Stimulated activated CD4-positive, alpha-beta T cell treated with anti-CD3 and anti-CD28 coated beads, Interleukin-12 subunit alpha, Interleukin-12 subunit beta, amount 100 ng/mL, for 24 hours (primary cell): ENCODE data around the gene COL18A1.

ENCODE experiments used
- DNase-seq, 2 experiments: peaks; one replicate each; pipeline ENCODE4 v3.0.0-alpha.2; 2020; ENCODE audit warnings: low read depth in 2 of 2

COL18A1 gene

GRCh38 chr21:45506836-45507522, 102.0 kb downstream of the COL18A1 start:
- no peak for DNase-seq

- no peak for DNase-seq
These were observed 102.5 kb downstream of the COL18A1 start for GRCh38 chr21:45507523-45507875.

GRCh38 chr21:45507888-45508508, 103.0 kb downstream of the COL18A1 start:
- DNase-seq = no peak

GRCh38 chr21:45508607-45509565, 103.9 kb downstream of the COL18A1 start:
- DNase-seq = no peak

DNA sequence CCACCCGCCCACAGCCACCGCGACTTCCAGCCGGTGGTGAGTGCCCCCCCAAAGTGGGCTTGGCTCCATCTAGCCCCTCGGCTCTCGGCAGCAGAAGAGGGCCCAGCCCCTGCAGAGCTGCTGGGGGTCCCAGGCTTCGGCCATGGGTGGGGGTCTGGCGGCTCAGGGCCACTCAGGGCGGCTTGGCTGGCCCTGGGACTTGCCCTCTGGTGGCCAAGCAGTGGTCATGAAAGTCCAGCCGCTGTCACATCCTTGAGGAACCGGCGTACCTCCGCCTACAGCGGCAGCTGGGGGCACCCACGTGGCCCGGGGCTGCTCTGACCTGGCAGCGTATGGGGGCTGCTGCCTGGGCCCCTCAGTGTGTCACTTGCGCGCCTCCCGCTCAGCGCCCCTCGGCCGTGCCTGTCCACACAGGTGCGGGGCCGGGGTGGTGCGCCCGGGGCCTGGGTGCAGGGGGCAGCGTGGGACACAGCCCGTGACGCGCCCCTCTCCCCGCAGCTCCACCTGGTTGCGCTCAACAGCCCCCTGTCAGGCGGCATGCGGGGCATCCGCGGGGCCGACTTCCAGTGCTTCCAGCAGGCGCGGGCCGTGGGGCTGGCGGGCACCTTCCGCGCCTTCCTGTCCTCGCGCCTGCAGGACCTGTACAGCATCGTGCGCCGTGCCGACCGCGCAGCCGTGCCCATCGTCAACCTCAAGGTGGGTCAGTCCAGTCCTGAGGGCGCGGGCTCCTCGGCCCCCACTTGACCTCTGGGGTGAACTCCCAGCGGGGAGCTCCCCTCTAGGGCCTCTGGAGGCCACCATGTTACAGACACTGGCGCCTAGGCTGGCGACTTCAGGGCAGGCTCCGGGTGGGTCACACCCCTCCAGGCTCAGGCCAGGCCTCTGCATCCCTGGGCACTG, 104.9 kb downstream of the COL18A1 start:
- DNase-seq = no peak

- DNase-seq = no peak
These were observed 105.5 kb downstream of the COL18A1 start for GRCh38 chr21:45510466-45510955.

- no peak for DNase-seq
These were observed 106.0 kb downstream of the COL18A1 start for GRCh38 chr21:45511007-45511406.

GRCh38 chr21:45511661-45512431, 106.9 kb downstream of the COL18A1 start:
- no peak for DNase-seq

GRCh38 chr21:45512626-45513002, 107.6 kb downstream of the COL18A1 start:
- DNase-seq = no peak

DNA sequence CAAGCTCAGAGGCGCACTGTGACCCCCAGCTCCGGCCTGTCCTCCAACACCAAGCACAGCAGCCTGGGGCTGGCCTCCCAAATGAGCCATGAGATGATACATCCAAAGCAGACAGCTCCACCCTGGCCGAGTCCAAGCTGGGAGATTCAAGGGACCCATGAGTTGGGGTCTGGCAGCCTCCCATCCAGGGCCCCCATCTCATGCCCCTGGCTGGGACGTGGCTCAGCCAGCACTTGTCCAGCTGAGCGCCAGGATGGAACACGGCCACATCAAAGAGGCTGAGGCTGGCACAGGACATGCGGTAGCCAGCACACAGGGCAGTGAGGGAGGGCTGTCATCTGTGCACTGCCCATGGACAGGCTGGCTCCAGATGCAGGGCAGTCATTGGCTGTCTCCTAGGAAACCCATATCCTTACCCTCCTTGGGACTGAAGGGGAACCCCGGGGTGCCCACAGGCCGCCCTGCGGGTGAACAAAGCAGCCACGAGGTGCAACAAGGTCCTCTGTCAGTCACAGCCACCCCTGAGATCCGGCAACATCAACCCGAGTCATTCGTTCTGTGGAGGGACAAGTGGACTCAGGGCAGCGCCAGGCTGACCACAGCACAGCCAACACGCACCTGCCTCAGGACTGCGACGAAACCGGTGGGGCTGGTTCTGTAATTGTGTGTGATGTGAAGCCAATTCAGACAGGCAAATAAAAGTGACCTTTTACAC, 108.2 kb downstream of the COL18A1 start:
- DNase-seq = no peak

- no peak for DNase-seq
These were observed 108.9 kb downstream of the COL18A1 start for GRCh38 chr21:45513741-45514310.

DNA sequence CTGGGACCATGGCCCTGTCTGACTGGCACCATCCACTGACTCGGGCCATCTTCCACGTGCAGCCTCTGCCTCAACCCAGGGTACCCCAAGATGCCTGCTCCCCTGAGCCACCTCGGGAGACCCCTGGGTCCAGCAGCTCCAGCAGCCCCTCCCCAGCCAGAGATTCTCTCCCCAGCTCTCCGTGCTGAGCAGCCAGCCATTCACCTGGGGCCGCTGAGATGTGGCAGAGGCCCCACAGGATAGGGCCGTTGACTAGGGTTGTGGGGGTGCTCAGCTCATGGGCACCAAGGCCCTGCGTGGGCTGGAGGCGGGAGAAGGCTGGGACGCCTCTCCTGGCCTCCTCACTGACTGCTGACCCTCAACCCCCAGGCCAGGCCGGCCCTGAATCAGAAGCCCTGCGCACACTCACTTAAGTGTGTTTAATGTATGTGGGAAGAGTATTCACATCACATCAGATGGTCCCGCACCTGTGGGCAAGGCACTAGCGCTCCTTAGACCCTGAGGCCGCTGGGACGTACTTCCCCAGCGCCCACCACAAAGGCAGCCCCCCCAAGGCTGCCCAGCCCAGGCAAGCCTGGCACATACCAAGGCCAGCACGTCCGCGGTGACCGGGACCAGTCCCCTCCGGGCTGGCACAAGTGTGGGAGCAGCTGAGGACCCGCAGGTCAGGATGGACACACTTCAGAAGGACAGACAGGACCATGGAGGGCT, 109.5 kb downstream of the COL18A1 start:
- DNase-seq = no peak

DNA sequence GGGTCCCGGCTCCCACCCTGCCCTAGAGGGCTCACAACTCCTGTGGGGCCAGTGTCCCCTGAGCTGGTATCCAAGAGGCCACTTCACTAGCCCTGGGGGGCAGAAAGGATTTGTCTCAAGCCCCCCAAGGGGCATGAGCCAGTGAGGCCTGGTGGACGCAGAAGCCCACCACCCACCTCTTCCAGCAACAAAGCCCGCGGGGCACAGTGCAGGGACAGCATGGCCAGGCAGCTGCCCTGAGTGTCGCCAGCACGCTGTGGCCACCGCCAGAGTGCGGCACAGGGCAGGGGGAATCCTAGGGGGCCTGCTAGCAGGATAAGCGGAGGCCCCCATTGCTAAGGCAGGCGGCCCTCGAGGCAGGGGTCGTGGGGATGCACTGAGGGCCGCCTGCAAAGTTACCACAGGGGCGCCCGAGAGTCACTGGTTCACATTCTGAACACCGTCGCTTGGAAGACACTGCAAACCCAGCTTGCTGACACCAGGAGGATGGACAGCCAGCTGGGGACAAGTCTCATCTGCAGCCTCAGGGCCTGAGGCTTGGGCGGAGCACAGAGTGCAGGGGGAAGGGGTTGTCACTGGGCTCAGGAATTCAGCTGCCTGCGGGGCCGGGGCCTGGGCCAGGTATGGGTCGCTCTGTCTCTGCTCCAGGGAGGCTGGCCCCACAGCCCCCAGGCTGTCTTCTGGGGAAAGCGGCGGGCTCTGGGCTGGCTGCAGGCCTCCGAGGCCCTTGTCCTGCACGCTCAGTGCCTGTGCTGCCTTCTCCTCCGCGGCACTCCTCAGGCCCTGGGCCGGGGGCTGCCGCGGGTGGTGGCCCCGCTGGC, 110.5 kb downstream of the COL18A1 start:
- DNase-seq = no peak

GRCh38 chr21:45516071-45516670, 111.2 kb downstream of the COL18A1 start:
- DNase-seq = no peak

GRCh38 chr21:45516671-45517151, 111.7 kb downstream of the COL18A1 start:
- DNase-seq = no peak

DNA sequence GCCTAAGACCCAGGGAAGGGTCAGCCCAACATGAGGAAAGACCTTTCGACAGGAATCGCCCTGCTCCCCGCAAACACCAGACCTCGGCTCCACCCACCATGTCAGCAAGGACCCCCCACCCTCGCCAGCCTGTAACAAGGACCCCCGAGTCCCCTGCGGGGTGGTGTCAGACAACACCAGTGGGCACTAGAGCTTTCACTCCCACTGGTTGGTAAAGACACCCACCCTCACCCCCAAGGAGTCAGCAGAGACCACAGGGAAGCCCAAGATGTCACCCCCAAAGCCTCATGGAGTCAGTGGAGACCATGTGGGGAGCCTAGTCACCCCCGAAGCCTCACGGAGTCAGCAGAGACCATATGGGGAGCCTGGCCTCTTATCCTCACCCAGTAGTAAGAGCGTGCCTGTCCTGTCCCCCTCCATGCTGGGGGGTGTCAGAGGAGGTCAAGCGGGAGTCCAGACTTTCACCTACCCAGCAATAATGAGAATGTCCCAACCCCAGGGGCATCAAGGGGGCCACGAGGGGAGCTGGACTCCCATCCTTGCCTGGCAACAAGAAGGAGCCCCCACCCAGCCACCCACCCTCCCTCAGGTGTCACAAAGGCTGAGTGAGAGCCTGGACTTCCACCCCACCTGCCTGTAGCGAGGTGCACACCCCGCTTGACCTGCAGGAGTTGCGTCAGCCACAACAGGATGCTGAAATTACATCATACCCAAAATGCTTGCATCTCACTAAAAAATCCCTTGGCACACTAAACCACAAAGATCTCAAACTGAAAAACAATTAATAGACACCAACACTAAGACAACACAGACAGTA, 112.5 kb downstream of the COL18A1 start:
- no peak for DNase-seq

DNA sequence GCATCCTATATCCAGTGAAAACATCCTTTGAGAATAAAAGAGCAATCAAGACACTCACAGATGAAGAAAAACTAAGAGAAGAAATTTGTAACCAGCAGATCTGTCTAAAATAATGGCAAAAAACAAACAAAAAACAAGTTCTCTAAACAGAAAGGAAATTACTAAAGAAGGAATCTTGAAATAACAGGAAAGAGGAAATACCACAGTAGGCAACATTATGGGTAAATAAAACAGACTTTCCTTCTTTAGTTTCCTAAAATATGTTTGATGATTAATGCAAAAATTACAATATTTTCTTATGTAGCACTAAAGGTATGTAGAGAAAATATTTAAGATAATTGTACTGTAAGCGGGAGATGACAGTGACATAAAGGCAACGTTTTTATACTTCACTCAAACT, 113.8 kb downstream of the COL18A1 start:
- DNase-seq = no peak
